ENCODE measurements around the gene WDR48.

WDR48 gene

DNA sequence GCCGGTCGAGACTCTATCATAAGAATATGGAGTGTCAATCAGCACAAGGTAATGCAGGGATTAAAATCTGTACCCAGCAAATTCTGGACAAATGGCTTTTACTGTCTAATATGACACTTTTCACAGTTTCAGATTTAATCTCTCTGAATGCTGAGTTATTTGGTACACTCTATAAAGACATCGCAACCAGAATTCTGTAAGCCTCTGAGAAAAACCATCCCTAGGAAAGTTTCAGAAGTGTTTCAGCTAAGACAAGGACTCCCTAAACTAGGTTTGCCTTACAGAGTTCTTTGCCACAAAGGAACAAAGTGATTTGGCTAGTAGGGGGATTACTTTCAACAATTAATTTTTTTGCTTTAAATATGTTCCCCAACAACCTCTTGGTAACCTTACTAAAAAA lies 11.3 kb downstream of the WDR48 start:
- no peak for DNase-seq (ENCODE audit: low read depth, low spot score)

DNA sequence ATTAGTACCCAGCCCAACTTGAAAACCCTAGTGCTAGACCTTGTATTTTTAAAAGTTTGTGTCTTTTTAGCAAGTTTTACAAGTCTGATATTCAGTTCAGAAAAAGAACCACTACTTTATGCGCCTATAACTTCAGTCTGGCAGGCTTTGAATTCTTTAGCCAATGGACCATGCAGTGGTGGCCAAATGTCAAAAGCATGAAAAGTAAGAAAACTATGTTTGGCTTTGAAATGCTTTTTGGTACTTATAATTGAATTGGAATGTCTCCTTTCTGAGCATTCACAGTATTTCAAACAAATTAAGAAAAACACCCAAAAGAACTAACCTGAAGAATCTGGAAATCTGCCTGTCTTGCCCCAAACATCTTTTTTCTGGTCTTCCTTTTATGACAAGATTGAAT lies 12.8 kb downstream of the WDR48 start:
- no peak for DNase-seq (ENCODE audit: low read depth, low spot score)

DNA sequence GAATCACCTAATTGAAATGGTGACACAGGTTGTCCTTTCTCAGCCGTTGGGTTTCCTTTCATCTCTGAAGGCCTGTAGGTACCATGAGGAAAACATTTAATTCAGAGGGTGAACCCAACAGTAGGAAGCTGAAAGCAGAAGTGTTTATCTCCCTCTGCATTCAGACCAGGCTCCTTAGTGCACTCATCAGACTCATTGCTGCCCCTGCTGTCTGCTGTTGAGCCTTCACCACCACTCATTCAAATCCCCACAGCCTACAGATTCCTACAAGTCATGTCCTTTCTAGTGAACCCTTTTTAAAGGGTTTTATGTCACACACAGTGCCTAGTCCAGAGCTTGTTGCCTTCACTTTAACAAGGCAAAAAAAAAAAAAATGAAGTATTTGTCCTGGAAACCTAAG lies 13.4 kb downstream of the WDR48 start:
- DNase-seq (ENCODE audit: low read depth, low spot score) = no peak

- DNase-seq (ENCODE audit: low read depth, low spot score) = no peak
Measured at GRCh38 chr3:39067286-39067685, 15.5 kb downstream of the WDR48 start.

GRCh38 chr3:39068556-39068955 lies 16.7 kb downstream of the WDR48 start:
- DNase-seq (ENCODE audit: low read depth, low spot score) = no peak

DNA sequence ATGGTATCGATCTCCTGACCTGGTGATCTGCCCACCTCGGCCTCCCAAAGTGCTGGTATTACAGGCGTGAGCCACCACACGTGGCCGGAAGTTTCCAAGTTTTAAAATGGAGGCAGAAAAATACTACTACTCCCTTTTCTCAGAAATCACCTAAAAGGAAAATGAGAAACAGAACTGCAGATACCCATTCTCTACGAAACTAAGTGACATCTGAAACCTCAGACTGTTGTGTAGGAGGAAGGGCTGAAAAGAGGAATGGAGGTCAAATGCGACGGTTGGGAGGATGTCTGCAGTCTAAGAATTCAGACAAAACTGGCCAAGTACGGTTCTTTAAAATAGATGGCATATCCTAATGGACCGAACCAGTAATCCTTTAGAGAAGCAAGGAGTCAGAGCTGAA lies 24.1 kb downstream of the WDR48 start:
- DNase-seq (ENCODE audit: low read depth, low spot score) = no peak

DNA sequence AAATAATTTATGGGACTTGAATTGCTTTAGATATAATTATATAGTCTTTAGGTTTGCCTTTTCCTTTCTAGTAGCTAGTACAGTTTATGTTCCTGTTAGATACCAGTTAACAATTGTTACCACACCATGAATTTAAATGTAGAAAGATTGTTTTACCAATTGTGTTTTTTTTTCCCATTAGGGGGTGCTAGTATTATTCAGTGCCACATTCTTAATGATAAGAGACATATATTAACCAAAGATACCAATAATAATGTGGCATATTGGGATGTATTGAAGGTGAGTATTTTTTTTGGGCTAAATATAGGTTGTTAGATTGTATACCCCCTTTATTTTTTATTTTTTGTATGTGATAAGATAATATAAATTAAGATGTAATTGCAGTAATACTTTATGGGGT lies 27.7 kb downstream of the WDR48 start:
- no peak for DNase-seq (ENCODE audit: low read depth, low spot score)

GRCh38 chr3:39080026-39080425 lies 28.2 kb downstream of the WDR48 start:
- DNase-seq (ENCODE audit: low read depth, low spot score) = no peak

DNA sequence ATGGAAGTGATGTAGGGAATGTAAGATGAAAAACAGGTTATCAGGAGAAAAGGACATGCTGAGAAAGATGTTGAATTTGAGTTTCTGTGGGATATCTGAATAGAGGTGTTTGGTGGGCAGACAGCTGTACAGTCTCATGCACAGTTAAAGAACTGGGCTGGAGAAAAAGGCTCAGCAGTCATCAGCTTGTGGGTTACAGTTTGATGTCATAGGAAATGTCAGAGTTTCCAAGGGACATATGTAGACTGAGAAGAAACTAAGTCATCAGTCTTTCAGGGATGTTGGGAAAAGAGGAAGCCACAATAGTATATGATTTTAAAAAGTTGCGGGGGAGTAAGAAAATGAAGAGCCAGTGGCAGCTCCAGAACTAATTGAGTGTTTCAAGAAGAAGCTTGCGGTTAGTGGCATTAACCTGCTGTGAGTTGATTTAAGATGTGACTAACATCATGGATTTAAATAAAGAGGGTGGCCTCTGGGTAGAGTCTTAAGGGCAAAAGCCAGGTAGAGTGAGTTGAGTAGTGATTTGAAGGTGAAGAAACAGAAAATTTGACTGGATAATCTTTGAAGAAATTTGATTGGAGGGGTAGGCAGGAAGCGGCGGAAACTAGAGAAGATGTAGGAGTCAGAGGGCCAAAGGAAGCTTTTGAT lies 31.0 kb downstream of the WDR48 start:
- no peak for DNase-seq (ENCODE audit: low read depth, low spot score)

GRCh38 chr3:39086144-39086543 lies 34.3 kb downstream of the WDR48 start:
- no peak for DNase-seq (ENCODE audit: low read depth, low spot score)

DNA sequence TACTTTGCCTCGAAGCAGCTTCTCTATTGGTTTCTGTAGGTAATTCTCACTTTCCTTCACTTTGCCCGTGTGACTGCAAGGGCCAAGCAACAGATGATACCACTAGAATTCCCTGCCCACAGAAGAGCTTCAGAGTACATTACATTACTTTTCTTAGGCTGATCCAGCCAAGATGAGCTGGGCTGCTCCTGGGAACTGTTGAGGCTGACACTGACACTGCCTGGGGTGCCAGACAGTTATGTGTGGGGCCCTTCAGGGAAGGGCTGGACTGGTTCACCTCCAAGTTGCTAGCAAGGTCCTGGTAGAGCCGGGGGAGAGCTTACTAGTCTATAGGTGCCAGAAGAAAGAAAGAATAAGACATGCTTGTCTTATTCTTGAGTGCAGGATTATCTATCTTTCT lies 36.6 kb downstream of the WDR48 start:
- DNase-seq (ENCODE audit: low read depth, low spot score) = no peak

- no peak for DNase-seq (ENCODE audit: low read depth, low spot score)
Measured at GRCh38 chr3:39088889-39089288, 37.1 kb downstream of the WDR48 start.

DNA sequence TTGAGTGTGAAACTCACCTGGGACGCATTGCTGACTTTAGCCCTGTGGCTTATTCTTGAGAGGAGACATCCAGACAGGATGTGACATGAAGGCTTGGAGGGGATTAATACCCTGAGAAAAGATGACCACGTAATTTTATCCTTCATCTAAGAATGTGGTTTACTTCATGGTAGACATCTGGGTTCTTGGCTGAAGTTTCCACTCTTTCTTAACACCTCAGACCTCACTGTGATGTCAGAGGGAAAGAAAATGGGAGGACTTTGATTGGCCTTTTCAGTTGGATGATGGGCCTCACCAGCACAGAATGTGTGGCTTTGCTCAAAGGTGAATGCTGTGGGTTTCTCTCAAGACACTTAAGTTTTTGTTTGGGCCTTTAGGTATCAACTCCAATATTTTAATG lies 39.1 kb downstream of the WDR48 start:
- no peak for DNase-seq (ENCODE audit: low read depth, low spot score)

GRCh38 chr3:39094851-39095677 lies 43.2 kb downstream of the WDR48 start:
- no peak for DNase-seq (ENCODE audit: low read depth, low spot score)

GRCh38 chr3:39095778-39096177 lies 44.0 kb downstream of the WDR48 start:
- DNase-seq (ENCODE audit: low read depth, low spot score) = no peak

- no peak for DNase-seq (ENCODE audit: low read depth, low spot score)
Measured at GRCh38 chr3:39096775-39097174, 45.0 kb downstream of the WDR48 start.

- DNase-seq (ENCODE audit: low read depth, low spot score) = no peak
Measured at GRCh38 chr3:39097716-39098472, 46.1 kb downstream of the WDR48 start.

- DNase-seq (ENCODE audit: low read depth, low spot score) = no peak
Measured at GRCh38 chr3:39098473-39099000, 46.7 kb downstream of the WDR48 start.

DNA sequence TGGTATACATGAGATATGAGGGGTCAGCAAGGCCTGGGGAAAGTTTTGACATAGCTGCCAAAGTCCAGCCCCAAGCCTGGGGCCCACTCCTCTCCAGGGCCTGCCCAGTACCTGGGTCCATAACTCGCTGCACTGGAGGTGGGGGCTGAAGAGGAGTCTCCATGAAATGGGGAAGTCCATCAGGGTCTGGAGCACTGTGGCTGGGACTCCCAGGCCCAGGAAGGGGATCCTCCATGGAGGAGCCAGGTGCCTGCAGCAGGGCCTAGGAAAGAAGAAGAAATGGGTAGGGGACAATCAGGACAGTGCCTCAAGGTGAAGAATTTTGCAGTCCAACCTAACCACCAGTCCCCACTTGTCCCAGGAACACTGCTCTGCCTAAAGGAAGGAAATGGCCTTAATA lies 47.4 kb downstream of the WDR48 start:
- no peak for DNase-seq (ENCODE audit: low read depth, low spot score)

DNA sequence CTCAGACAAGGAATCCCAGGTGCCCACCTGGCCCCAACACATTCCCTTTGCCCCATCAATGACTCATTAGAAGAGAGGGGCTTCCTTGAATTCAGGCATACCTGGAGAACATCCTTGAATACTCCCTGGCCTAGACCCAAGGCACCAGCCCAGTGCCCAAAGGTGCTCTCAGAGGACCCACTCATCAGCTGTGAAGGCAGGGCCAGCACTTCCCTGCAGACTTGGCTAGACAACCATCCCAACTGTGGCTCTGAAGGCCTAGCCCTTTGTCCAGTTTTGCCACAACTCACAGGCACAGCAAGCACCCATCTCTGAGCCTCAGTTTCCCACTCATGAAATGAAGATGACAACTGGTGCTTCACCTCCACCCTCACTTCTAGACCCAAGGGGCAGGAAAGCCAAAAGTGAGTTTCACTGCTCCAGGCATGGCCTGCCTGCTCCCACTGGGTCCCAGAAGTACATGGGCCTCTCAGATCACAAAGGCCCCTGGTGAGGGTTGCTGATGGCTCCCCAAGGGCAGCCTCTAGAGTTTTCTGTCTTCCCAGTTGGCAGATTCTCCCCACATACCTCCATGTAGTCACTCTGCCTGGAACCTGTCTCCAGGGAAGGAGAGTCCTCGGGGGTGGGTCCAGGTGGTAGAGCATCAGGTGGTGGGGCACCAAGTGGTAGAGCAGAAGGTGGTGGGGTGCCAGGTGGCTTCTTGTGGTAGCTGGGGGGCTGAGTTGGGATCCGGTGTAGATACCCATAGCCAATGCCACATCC lies 48.1 kb downstream of the WDR48 start:
- DNase-seq (ENCODE audit: low read depth, low spot score) = no peak

DNA sequence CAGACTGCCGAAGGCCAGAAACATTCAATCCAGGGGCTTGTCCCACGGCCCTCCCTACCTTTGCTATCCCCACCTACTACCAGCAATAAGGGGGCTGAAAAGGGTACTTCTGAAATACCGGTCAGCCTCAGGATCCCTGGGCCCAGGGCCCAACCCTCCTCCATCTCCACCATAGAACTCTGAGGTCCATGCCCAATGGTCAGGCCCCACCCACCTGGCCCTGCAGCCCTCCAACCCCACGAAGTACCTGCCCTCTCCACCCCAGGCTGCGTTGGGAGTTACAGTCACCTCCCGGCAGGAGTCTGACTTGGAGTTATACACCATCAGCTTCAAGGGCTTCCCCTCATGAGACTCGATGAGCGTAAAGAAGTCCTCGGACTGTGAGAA lies 48.7 kb downstream of the WDR48 start:
- DNase-seq (ENCODE audit: low read depth, low spot score) = no peak

All from activated naive CD8-positive, alpha-beta T cell treated with anti-CD3 and anti-CD28 coated beads, Interleukin-2, amount 50 U/mL, for 16 hours (primary cell).